GM18499 (cell line): ENCODE measurements around the gene NTN5.
"Not testable (repeated sequence)": the region's sequence is repeated elsewhere in the genome, so short reads cannot be mapped to it uniquely, and the experiment has no call there.

Source experiments
- ATAC-seq: cut with Tn5 transposase; IDR thresholded peaks from one replicate; pipeline ENCODE4 v1.9.1; 2021; ENCODE audit warnings: moderate number of reproducible peaks; ENCODE audit not compliant: insufficient read depth, unreplicated experiment

The NTN5 gene

DNA sequence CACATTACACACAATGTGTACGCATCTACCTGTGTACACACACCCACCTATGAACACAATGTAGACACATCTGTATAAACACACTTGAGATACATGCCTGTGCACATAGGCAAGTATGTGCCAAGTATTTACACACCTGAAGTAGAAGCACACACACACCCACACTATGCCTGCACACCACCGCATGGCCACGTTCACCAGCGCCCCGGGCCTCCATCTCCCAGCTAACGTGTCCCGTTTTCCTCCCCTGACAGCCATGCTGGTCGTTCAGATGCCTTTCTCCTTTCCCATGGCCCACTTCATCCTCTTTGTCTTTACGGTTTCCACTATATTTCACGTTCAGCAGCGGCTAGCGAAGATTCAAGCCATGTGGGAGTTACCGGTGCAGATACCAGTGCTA is 29.9 kb upstream of the NTN5 start:
- ATAC-seq = no peak

- ATAC-seq = no peak
Measured at GRCh38 chr19:48698046-48698445, 25.2 kb upstream of the NTN5 start.

- no peak for ATAC-seq
Measured at GRCh38 chr19:48696353-48697010, 23.7 kb upstream of the NTN5 start.

DNA sequence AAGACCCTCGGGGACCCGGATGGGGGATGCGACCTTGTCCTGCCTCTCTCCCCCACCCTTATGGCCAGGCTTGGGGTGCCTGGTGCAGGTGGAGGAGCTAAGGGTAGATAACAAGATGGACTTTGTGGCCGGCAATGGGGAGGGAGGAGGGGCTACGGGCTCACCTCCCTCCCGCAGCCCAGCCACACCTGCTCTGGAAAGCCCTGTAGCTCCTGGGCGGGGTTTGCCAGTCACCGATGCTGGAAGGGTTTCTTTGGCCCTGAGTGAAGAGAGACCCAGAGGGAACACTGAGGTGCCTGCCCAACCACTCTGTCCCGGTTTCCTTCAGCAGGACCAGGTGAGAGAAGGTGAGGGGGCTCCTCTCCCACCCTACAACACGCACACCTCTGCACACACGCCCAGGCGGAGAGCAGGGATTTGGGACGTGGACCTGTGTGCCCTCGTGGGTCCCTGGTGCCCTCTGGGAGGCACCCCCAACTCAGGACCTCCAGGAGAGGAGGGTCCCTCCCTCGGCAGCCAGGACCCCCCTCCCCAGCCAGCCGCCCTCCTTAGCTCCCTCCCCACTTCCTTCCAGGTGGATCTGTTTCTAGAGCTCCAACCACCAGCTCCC is 23.0 kb upstream of the NTN5 start, which contains the start of gene FUT2:
TSS of gene FUT2 (plus strand) at position 229 of the 610 bp plus-strand sequence. CDS start 6,986 bp downstream, outside the sequence.
- ATAC-seq = no peak

DNA sequence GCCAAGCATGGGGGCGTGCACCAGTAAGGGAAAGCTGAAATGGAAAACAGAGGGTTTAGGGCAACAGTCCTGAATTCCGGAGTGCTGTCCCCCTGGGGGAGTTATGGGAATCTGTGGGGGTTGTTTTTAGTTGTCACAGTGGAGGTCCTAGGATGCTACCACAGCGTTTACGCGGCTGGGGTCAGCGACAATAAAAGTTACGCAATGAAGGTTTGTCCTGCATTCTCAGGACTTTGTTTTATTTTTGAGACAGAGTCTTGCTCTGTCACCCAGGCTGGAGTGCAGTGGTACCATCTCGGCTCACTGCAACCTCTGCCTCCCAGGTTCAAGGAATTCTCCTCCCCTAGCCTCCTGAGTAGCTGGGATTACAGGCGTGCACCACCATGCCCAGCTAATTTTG is 20.8 kb upstream of the NTN5 start:
- ATAC-seq = not testable (repeated sequence)

GRCh38 chr19:48689449-48689848 is 16.6 kb upstream of the NTN5 start:
- ATAC-seq = no peak

DNA sequence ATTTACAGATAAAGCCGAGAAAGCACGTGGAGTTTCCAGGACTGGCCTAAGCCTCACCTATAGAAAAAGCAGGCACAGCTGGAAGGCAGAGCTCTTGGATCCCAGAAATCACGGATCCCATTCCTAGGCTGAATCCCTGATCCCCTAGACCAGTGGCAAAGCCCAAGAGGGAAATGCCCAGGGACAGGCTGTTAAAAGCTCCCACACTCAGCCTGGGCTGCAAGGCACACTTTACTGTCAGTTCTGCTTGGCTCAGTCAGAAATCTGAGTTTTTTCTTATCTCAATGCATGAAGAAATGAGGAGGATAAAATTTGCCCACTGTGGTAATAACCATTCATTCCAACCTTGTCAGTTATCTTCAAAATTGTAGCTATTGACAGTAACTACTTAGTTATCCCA is 15.0 kb upstream of the NTN5 start:
- no peak for ATAC-seq

DNA sequence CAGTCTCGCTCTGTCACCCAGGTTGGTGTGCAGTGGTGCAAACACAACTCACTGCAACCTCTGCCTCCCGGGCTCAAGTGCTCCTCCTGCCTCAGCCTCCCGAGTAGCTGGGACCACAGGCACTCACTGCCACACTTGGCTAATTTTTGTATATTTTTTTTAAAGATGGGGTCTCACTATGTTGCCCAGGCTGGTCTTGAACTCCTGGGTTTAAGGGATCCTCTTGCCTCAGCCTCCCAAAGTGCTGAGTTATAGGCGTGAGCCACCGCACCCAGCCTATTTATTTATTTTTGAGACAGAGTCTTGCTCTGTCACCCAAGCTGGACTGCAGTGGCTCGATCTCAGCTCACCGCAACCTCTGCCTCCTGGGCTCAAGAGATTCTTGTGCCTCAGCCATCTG is 13.8 kb upstream of the NTN5 start:
- ATAC-seq = not testable (repeated sequence)

- ATAC-seq = no peak
Measured at GRCh38 chr19:48686088-48686487, 13.3 kb upstream of the NTN5 start.

- no peak for ATAC-seq
Measured at GRCh38 chr19:48685583-48685982, 12.8 kb upstream of the NTN5 start.

DNA sequence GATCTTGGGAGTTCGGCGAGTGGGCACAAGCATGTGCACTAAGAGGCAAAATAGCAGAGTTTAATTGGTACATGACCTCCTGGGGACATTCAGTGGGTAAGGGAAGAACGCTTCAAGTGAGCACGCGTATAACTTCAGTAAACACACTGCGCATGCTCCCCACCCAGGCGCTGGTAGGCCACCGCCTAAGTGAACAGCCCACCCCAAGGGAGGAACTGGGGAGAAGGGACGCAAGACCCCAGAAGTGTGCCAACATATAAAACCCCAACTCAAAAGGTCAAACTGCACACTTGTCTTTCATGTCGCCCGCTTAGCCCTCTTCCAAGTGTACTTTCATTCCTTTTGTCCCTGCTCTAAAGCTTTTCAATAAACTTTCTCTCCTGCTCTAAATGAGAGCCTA is 10.5 kb upstream of the NTN5 start:
- no peak for ATAC-seq

GRCh38 chr19:48681127-48681470 is 8.3 kb upstream of the NTN5 start:
- no peak for ATAC-seq

DNA sequence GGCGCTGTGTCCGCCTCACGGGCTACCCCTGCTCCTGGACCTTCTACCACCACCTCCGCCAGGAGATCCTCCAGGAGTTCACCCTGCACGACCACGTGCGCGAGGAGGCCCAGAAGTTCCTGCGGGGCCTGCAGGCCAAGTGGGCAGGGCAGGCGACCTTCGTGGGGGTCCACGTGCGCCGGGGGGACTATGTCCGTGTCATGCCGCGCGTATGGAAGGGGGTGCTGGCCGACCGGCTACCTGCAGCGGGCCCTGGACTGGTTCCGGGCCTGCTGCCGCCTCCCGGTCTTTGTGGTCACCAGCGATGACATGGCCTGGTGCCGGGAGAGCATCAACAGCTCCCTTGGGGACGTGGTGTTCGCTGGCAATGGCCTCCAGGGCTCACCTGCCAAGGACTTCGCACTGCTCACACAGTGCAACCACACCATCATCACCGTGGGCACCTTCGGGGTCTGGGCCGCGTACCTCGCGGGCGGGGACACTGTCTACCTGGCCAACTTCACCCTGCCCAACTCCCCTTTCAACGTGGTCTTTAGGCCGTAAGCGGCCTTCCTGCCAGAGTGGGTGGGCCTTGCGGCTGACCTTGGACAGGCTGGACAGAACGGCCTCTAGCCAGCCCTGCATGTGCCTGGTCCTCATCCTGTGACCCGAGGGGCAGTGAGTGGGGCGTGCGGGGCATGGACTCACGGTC is 7.8 kb upstream of the NTN5 start:
- no peak for ATAC-seq

DNA sequence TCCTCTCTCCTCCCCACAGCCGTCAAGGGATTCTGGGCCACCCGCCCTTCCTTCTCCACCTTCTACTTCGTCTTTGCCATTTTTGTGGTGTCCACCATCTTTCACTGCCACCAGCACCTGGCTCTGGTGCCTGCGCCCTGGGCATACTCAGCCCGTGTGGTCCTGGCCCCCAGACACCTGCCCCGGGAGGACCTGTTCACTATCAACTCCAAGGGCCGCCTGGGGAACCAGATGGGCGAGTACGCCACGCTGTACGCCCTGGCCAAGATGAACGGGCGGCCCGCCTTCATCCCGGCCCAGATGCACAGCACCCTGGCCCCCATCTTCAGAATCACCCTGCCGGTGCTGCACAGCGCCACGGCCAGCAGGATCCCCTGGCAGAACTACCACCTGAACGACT is 7.2 kb upstream of the NTN5 start:
- not testable (repeated sequence) for ATAC-seq

DNA sequence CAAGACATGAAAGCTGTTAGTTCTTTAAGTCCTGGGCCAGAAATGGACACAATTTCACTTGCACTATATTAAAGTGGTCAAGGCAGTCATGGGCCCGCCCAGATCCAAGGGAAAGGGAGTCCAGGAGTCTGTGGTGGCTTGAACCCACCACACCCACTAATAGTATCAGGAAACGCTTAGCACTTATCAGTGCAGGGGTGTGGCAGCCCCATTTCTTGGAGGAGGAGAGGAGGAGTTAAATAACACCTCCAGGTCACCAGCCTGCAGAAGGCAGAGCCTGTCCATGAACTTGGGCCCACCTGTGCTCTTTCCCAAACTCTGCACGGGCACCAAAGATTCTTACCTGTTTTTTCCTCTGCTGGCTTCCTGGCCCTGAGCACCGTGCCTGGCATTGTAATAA is 5.4 kb upstream of the NTN5 start:
- no peak for ATAC-seq

- no peak for ATAC-seq
Measured at GRCh38 chr19:48676887-48677286, 4.1 kb upstream of the NTN5 start.

- ATAC-seq = no peak
Measured at GRCh38 chr19:48676487-48676886, 3.7 kb upstream of the NTN5 start.

DNA sequence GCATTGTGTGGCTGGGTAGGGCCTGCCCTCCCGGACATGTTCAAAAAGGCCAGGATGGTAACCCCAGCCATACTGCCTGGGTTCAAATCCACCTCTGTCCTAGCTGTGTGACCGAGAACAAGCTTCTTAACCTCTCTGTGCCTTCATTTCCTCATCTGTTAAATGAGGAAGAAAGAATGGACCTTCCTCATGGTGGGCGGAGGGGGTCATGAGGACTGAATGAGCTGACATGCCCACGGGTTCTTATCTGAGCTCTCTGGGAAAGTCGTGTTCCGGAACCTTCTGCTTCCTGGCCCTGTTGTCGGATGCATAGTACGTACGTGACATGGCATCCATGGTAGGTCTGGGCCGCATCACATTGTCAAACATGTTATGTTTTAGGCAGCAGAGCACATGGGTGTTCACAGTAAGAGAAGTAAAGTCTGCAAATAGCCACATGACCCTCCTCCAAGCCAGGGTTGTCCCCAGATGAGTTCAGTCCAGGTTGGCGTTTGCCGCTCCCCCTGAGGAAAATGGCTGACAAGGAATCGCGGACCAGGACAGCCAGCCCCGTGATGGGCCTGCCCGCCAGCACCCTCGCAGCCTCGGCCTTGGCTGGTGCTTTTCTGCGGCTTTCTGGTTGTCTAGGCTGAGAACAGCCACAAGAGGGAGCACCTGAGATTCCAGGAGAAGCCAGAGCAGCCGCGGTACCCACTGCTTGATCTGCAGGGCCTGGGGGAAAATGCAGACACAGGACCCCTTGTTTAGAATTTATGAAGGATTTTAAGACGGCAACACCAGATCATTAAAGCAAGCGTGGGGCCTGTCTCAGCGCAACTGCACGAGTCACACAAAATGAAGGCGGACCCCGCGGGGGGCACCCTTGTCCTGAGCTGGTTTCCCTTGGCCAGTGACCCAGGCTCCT is 2.4 kb upstream of the NTN5 start:
- no peak for ATAC-seq

DNA sequence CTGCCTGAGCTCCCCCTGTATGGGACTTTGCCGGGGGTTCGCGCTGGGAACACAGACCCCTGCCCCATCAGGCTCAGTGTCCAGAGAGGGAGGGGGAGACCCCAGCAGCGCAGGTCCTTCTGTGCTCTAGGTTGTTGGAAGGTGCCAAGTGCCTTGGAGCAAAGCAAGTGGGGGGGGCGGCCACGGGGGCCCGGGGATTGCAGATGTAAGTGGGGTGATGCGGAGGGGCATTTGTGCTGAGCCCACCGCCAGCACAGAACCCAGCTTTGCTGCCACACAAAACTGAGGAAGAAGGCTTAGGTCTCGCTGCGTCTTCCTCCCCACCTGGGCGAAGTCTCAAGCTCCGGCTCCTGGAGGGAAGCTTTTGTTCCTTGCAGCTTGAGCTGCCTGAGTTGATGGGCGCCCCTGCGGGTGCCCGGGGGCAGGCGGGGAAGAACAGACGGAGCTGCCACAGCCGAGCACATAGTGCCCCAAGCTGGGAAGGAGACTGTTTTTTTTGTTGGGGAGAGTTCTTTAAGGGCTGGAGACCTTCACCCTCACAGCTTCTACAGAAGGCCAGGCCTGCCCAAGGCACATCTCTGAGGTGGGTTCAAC is 1.5 kb upstream of the NTN5 start:
- no peak for ATAC-seq

DNA sequence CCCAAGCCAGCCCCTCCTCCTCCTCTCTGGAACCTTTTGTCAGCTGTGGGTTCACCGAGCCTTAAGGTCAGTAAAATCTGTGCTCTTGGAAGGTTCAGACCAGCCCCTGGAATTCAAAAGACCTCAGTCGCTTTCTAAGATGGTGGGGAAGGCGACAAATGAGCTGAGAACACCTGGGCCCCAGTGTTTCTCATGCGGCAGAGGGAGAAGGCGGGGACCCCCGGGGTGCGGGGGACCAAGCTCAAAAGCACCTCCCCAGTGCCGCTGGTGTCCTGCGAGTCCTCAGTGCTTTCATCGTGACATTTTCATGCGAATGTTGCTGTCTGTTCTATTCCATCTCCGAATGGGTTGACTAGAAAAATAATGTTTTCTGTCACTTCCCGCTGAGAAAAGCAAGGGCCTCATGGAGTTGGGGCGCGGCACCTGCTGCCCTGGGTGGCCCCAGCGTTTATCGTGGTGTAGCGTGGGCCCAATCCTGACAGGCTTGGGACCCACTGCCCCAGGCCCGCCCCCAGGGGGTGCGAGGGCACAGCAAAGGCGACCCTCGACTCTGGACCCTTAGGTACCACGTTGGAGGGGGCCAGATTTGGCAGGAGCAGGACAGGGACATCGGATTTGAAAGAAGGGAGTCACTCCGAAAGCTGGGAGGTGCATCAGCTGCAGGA is 751 bp upstream of the NTN5 start:
- ATAC-seq = no peak
